Immature natural killer cell (primary cell): Measurements from ENCODE around the gene PLXDC2. TPM values are rescaled to one million over a fixed set of nuclear protein-coding genes. Genes with fewer than 3 reads are reported as not detected.
A peak's percentile ranks its signal among the peaks of the same experiment; 100 is the strongest.
"Not testable (repeated sequence)": the region's sequence is repeated elsewhere in the genome, so short reads cannot be mapped to it uniquely, and the experiment has no call there.

ENCODE experiments used
- DNase-seq, 3 donors: peaks; one replicate each; pipeline ENCODE4 v3.0.0; 2022; ENCODE audit warnings: mixed read lengths in 1 of 3
- H3K27ac Mint-ChIP-seq, 6 donors: one replicate each; pipeline ENCODE4 v1.8.0; 2020; ENCODE audit warnings: mixed read lengths in 6 of 6, mild to moderate bottlenecking in 5 of 6, inconsistent platforms in 4 of 6, moderate library complexity in 3 of 6
- H3K27me3 Mint-ChIP-seq, 3 donors: one replicate each; pipeline ENCODE4 v1.8.0; 2020 to 2021; ENCODE audit warnings: low read depth in 3 of 3, mild to moderate bottlenecking in 3 of 3, mixed read lengths in 3 of 3, moderate library complexity in 3 of 3, inconsistent platforms in 1 of 3
- H3K36me3 Mint-ChIP-seq, 3 donors: one replicate each; pipeline ENCODE4 v1.8.0; 2020; ENCODE audit warnings: mixed read lengths in 3 of 3, inconsistent platforms in 2 of 3, mild to moderate bottlenecking in 2 of 3
- H3K4me1 Mint-ChIP-seq, 2 donors: one replicate each; pipeline ENCODE4 v1.8.0; 2020; ENCODE audit warnings: inconsistent platforms in 2 of 2, mild to moderate bottlenecking in 2 of 2, mixed read lengths in 2 of 2, moderate library complexity in 1 of 2
- H3K4me3 Mint-ChIP-seq, 5 donors: one replicate each; pipeline ENCODE4 v1.8.0; 2020; ENCODE audit warnings: mild to moderate bottlenecking in 5 of 5, mixed read lengths in 5 of 5, inconsistent platforms in 3 of 5, moderate library complexity in 3 of 5
- H3K9me3 Mint-ChIP-seq, 6 donors: one replicate each; pipeline ENCODE4 v1.8.0; 2020; ENCODE audit warnings: mild to moderate bottlenecking in 6 of 6, mixed read lengths in 6 of 6, inconsistent platforms in 4 of 6, moderate library complexity in 3 of 6
- polyA plus RNA-seq, 3 donors: library from polyadenylated mRNA; unstranded; fragments of 300-500 nt; fragmentation: Illumina TruSeq; gene quantifications; one replicate each; pipeline ENCODE4 v1.2.3, GENCODE V29; 2021

PLXDC2 gene
- 1 to 10 TPM; 5.1 to 9.6 (median 9.2) TPM for polyA plus RNA-seq

- peaks cover 14 to 16% (median 15%) of the 10 kb centered on the region in 3 donors for H3K27me3 Mint-ChIP-seq
- H3K9me3 Mint-ChIP-seq = no peaks in the 10 kb centered on the region
- H3K36me3 Mint-ChIP-seq = peaks cover 0 to 4% (median 0%) of the 10 kb centered on the region in 3 donors
- peak within 1 kb of the TSS; percentile 73 to 95 (median 91) for H3K4me3 Mint-ChIP-seq
- H3K4me1 Mint-ChIP-seq = peaks cover 42 to 54% of the 10 kb centered on the region in 2 donors
- H3K27ac Mint-ChIP-seq = peak within 1 kb of the TSS in 4 of 6 donors; percentile 5 to 82 (median 23)
- DNase-seq = peak; percentile 30 to 39 (median 32)
These were observed at the start of gene PLXDC2 for GRCh38 chr10:19816411-19817230. Gene PLXDC2 (plus strand): TSS chr10:19816432.

- no peaks in the 10 kb centered on the region for H3K4me1 Mint-ChIP-seq
- no peaks in the 10 kb centered on the region for H3K36me3 Mint-ChIP-seq
- no peak overlapping the region for H3K27ac Mint-ChIP-seq
- no peak for DNase-seq
- peaks cover 0 to 3% (median 0%) of the 10 kb centered on the region in 3 donors for H3K27me3 Mint-ChIP-seq
- no peak overlapping the region for H3K4me3 Mint-ChIP-seq
- peaks cover 0 to 3% (median 0%) of the 10 kb centered on the region in 6 donors for H3K9me3 Mint-ChIP-seq
These were observed 48.4 kb upstream of the PLXDC2 start for GRCh38 chr10:19767876-19768275.

GRCh38 chr10:19769826-19770225 is 46.4 kb upstream of the PLXDC2 start:
- H3K27me3 Mint-ChIP-seq, H3K4me3 Mint-ChIP-seq, DNase-seq, H3K36me3 Mint-ChIP-seq, H3K4me1 Mint-ChIP-seq, H3K9me3 Mint-ChIP-seq, H3K27ac Mint-ChIP-seq: not testable (repeated sequence)

GRCh38 chr10:19772972-19773371 is 43.3 kb upstream of the PLXDC2 start:
- no peak overlapping the region for H3K27ac Mint-ChIP-seq
- DNase-seq = no peak
- no peak overlapping the region for H3K4me3 Mint-ChIP-seq
- H3K27me3 Mint-ChIP-seq = peaks cover 0 to 3% (median 0%) of the 10 kb centered on the region in 3 donors
- H3K36me3 Mint-ChIP-seq = no peaks in the 10 kb centered on the region
- no peaks in the 10 kb centered on the region for H3K9me3 Mint-ChIP-seq
- H3K4me1 Mint-ChIP-seq = no peaks in the 10 kb centered on the region

GRCh38 chr10:19775296-19775695 is 40.9 kb upstream of the PLXDC2 start:
- Mint-ChIP-seq H3K4me1 (no peaks in the 10 kb centered on the region), H3K9me3 (no peaks in the 10 kb centered on the region), H3K27me3 (peaks cover 0 to 3% (median 0%) of the 10 kb centered on the region in 3 donors), H3K36me3 (no peaks in the 10 kb centered on the region), H3K27ac (no peak overlapping the region), H3K4me3 (no peak overlapping the region)
- DNase-seq = no peak

- Mint-ChIP-seq H3K4me1 (no peaks in the 10 kb centered on the region), H3K36me3 (no peaks in the 10 kb centered on the region), H3K9me3 (no peaks in the 10 kb centered on the region), H3K27ac (no peak overlapping the region), H3K4me3 (no peak overlapping the region), H3K27me3 (peaks cover 1 to 3% (median 1%) of the 10 kb centered on the region in 3 donors)
- no peak for DNase-seq
These were observed 38.4 kb upstream of the PLXDC2 start for GRCh38 chr10:19777806-19778205.

GRCh38 chr10:19778996-19779395 is 37.2 kb upstream of the PLXDC2 start:
- DNase-seq = no peak
- Mint-ChIP-seq H3K27me3 (peaks cover 1 to 3% (median 1%) of the 10 kb centered on the region in 3 donors), H3K27ac (no peak overlapping the region), H3K4me3 (no peak overlapping the region), H3K36me3 (no peaks in the 10 kb centered on the region), H3K4me1 (no peaks in the 10 kb centered on the region), H3K9me3 (no peaks in the 10 kb centered on the region)

GRCh38 chr10:19782430-19783089 is 33.7 kb upstream of the PLXDC2 start:
- H3K4me3 Mint-ChIP-seq = no peak overlapping the region
- no peaks in the 10 kb centered on the region for H3K4me1 Mint-ChIP-seq
- H3K27me3 Mint-ChIP-seq = peaks cover 0 to 3% (median 1%) of the 10 kb centered on the region in 3 donors
- DNase-seq = no peak
- no peak overlapping the region for H3K27ac Mint-ChIP-seq
- H3K36me3 Mint-ChIP-seq = no peaks in the 10 kb centered on the region
- no peaks in the 10 kb centered on the region for H3K9me3 Mint-ChIP-seq

GRCh38 chr10:19783721-19784120 is 32.5 kb upstream of the PLXDC2 start:
- DNase-seq = no peak

GRCh38 chr10:19785366-19785765 is 30.9 kb upstream of the PLXDC2 start:
- no peaks in the 10 kb centered on the region for H3K9me3 Mint-ChIP-seq
- H3K36me3 Mint-ChIP-seq = no peaks in the 10 kb centered on the region
- H3K27me3 Mint-ChIP-seq = peaks cover 0 to 3% (median 1%) of the 10 kb centered on the region in 3 donors
- DNase-seq = no peak
- H3K4me3 Mint-ChIP-seq = no peak overlapping the region
- no peak overlapping the region for H3K27ac Mint-ChIP-seq
- peaks cover 0 to 6% of the 10 kb centered on the region in 2 donors for H3K4me1 Mint-ChIP-seq

More at GRCh38 chr10:19783721-19784120, 32.5 kb upstream of the PLXDC2 start:
- H3K4me1 Mint-ChIP-seq = peaks cover 0 to 6% of the 10 kb centered on the region in 2 donors
- no peak overlapping the region for H3K4me3 Mint-ChIP-seq
- no peaks in the 10 kb centered on the region for H3K36me3 Mint-ChIP-seq
- H3K9me3 Mint-ChIP-seq = no peaks in the 10 kb centered on the region
- no peak overlapping the region for H3K27ac Mint-ChIP-seq
- peaks cover 0 to 3% (median 1%) of the 10 kb centered on the region in 3 donors for H3K27me3 Mint-ChIP-seq

- Mint-ChIP-seq H3K36me3 (no peaks in the 10 kb centered on the region), H3K4me1 (peaks cover 0 to 6% of the 10 kb centered on the region in 2 donors), H3K4me3 (no peak overlapping the region), H3K27ac (no peak overlapping the region), H3K27me3 (peaks cover 0 to 2% (median 0%) of the 10 kb centered on the region in 3 donors), H3K9me3 (no peaks in the 10 kb centered on the region)
- DNase-seq = peak; percentile 6 to 26 (median 15)
These were observed 28.1 kb upstream of the PLXDC2 start for GRCh38 chr10:19788075-19788686.

GRCh38 chr10:19788902-19789301 is 27.3 kb upstream of the PLXDC2 start:
- no peak overlapping the region for H3K4me3 Mint-ChIP-seq
- DNase-seq = no peak
- no peaks in the 10 kb centered on the region for H3K9me3 Mint-ChIP-seq
- H3K27me3 Mint-ChIP-seq = peaks cover 0 to 2% (median 0%) of the 10 kb centered on the region in 3 donors
- no peaks in the 10 kb centered on the region for H3K36me3 Mint-ChIP-seq
- peaks cover 0 to 6% of the 10 kb centered on the region in 2 donors for H3K4me1 Mint-ChIP-seq
- no peak overlapping the region for H3K27ac Mint-ChIP-seq

- Mint-ChIP-seq H3K27me3 (peaks cover 0 to under 1% (median 0%) of the 10 kb centered on the region in 3 donors), H3K27ac (no peak overlapping the region), H3K36me3 (no peaks in the 10 kb centered on the region)
These were observed 26.6 kb upstream of the PLXDC2 start for GRCh38 chr10:19789607-19790006.

GRCh38 chr10:19791032-19791431 is 25.2 kb upstream of the PLXDC2 start:
- no peak for DNase-seq
- no peaks in the 10 kb centered on the region for H3K9me3 Mint-ChIP-seq

More at GRCh38 chr10:19789607-19790006, 26.6 kb upstream of the PLXDC2 start:
- no peak for DNase-seq
- Mint-ChIP-seq H3K4me1 (peaks cover 0 to 6% of the 10 kb centered on the region in 2 donors), H3K9me3 (no peaks in the 10 kb centered on the region), H3K4me3 (no peak overlapping the region)

More at GRCh38 chr10:19791032-19791431, 25.2 kb upstream of the PLXDC2 start:
- Mint-ChIP-seq H3K27me3 (no peaks in the 10 kb centered on the region), H3K4me3 (no peak overlapping the region), H3K27ac (no peak overlapping the region), H3K36me3 (no peaks in the 10 kb centered on the region), H3K4me1 (peaks cover 0 to 6% of the 10 kb centered on the region in 2 donors)
